Panc1 (cell line): ENCODE results near the gene OXCT1. TPM values are rescaled to one million over a fixed set of nuclear protein-coding genes. Genes with fewer than 3 reads are reported as not detected.
"Not testable (repeated sequence)": the region's sequence is repeated elsewhere in the genome, so short reads cannot be mapped to it uniquely, and the experiment has no call there.

Experiments
- ATAC-seq: fragments of 200-7000 bp; cut with Tn5 transposase; 2 replicates; pipeline ENCODE4 v1.9.1; 2020; ENCODE audit warnings: mild to moderate bottlenecking, moderate library complexity
- BruUV-seq: library from RNA; stranded (reverse); fragments of 400-500 nt; replicated peaks from 2 replicates; lab custom pipeline; 2021; lab: Mats Ljungman, UMichigan
- CTCF ChIA-PET: fragments of 300-600 bp; sonication (Branson Sonifier 250); formaldehyde crosslinking; loops from one replicate; lab custom pipeline; 2022; ENCODE audit warnings: antibody characterized with exemption; lab: Charles Lee
- POLR2A ChIA-PET: fragments of 300-600 bp; sonication (Branson Sonifier 250); formaldehyde crosslinking; loops from one replicate; lab custom pipeline; 2022; ENCODE audit warnings: antibody characterized with exemption; lab: Charles Lee
- DNase-seq: peaks from one replicate; pipeline ENCODE4 v3.0.0-alpha.2; 2010; ENCODE audit warnings: low read depth, low spot score
- H3K27ac ChIP-seq: 2 replicates; pipeline ENCODE4 v1.5.1; 2011; ENCODE audit warnings: mild to moderate bottlenecking, low read length, inconsistent platforms
- H3K27me3 ChIP-seq: fragments of 200-500 bp; sonication (Bioruptor generic); 2 replicates; pipeline ENCODE4 v1.6.0; 2014; ENCODE audit warnings: low read length, inconsistent platforms; ENCODE audit not compliant: control insufficient read depth, insufficient read depth
- H3K36me3 ChIP-seq: fragments of 200-500 bp; sonication (Bioruptor generic); 2 replicates; pipeline ENCODE4 v1.5.1; 2014; ENCODE audit warnings: inconsistent platforms, mild to moderate bottlenecking, low read length, moderate library complexity; ENCODE audit not compliant: control insufficient read depth, insufficient read depth
- H3K4me1 ChIP-seq: 2 replicates; pipeline ENCODE4 v1.5.1; 2011; ENCODE audit warnings: inconsistent platforms, mild to moderate bottlenecking, low read length, moderate library complexity; ENCODE audit not compliant: control insufficient read depth, insufficient read depth
- H3K4me3 ChIP-seq, 2 experiments: 2 replicates each; pipeline ENCODE4 v1.5.1; 2011 to 2012; ENCODE audit warnings: low read depth in 2 of 2, low read length in 2 of 2, mild to moderate bottlenecking in 2 of 2, inconsistent platforms in 1 of 2, moderate library complexity in 1 of 2
- H3K9me3 ChIP-seq: fragments of 200-500 bp; sonication (Bioruptor generic); 2 replicates; pipeline ENCODE4 v1.5.1; 2014; ENCODE audit warnings: low read depth, mild to moderate bottlenecking, inconsistent platforms, low read length, moderate library complexity; ENCODE audit not compliant: control insufficient read depth, insufficient read depth
- POLR2AphosphoS5 ChIP-seq: IDR thresholded peaks from 2 replicates; pipeline ENCODE4 v1.6.1; 2012; ENCODE audit warnings: mild to moderate bottlenecking, low read depth, low read length, moderate library complexity
- SIN3A ChIP-seq: IDR thresholded peaks from 2 replicates; pipeline ENCODE4 v1.6.1; 2012; ENCODE audit warnings: low read depth, mild to moderate bottlenecking, low read length, moderate library complexity, borderline replicate concordance; ENCODE audit not compliant: insufficient read depth
- TCF7L2 ChIP-seq: IDR thresholded peaks from 2 replicates; pipeline ENCODE4 v1.6.1; 2011; ENCODE audit warnings: mild to moderate bottlenecking, low read depth, low read length, inconsistent platforms
- in situ Hi-C: cut with HindIII; loops from 2 replicates; pipeline ENCODE4 v1.10.0; 2016; ENCODE audit warnings: low sequenced_read_pairs, low pct_unique_long_range_greater_than_20kb
- intact Hi-C: fragments of 100-400 bp; cut with micrococcal nuclease; formaldehyde crosslinking; loops from one replicate; pipeline ENCODE4 v1.10.0; 2022; ENCODE audit not compliant: unreplicated experiment
- total RNA-seq: library from RNA; stranded (reverse); gene quantifications from one replicate; pipeline ENCODE4 v1.2.1, GENCODE V29; 2021; ENCODE audit not compliant: unreplicated experiment
- TF ChIP-seq, protein P1 (sequence below): fragments of 450-650 bp; IDR thresholded peaks from 2 replicates; pipeline ENCODE4 v1.5.1; 2017; ENCODE audit warnings: mild to moderate bottlenecking
- TF ChIP-seq, protein P2 (sequence below), 2 experiments: IDR thresholded peaks; 2 replicates each; pipeline ENCODE4 v1.6.1; 2011 to 2012; ENCODE audit warnings: low read depth in 2 of 2, control low read depth in 1 of 2, low read length in 1 of 2, mild to moderate bottlenecking in 1 of 2, moderate library complexity in 1 of 2; ENCODE audit not compliant: insufficient read depth in 1 of 2

Gene OXCT1
- total RNA-seq, 1 experiment from 2014 or later: 10.5 TPM

DNA sequence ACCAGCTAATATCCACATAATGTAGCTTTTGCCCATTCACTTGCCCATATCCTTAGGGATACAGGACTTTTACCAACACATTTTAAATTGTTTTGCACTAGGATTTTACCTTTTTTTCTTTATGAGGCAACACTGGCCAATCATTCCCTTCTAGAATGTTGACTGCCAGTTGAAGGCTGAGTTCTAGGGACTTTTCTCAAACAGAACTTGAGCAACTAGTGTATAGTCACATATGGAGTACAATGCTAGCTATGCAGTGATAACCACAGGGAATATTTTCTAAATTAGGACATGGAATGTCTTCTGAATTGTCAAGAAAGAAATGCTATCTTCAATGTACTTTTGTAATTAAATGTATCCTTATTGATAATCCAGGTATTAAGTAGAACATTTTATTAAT is 133.6 kb downstream of the OXCT1 start:
- Histone ChIP-seq H3K9me3 (no peaks in the 10 kb centered on the region), H3K4me1 (no peaks in the 10 kb centered on the region), H3K27ac (no peak overlapping the region), H3K27me3 (no peaks in the 10 kb centered on the region), H3K36me3 (no peaks in the 10 kb centered on the region), H3K4me3 (no peak overlapping the region)
- ATAC-seq (no peak), DNase-seq (no peak)
- ChIA-PET POLR2A (no interaction called here), CTCF (no interaction called here)
- in situ Hi-C loops: no loop called here
- no peak for TF ChIP-seq POLR2AphosphoS5
- TF ChIP-seq, protein P1, sequence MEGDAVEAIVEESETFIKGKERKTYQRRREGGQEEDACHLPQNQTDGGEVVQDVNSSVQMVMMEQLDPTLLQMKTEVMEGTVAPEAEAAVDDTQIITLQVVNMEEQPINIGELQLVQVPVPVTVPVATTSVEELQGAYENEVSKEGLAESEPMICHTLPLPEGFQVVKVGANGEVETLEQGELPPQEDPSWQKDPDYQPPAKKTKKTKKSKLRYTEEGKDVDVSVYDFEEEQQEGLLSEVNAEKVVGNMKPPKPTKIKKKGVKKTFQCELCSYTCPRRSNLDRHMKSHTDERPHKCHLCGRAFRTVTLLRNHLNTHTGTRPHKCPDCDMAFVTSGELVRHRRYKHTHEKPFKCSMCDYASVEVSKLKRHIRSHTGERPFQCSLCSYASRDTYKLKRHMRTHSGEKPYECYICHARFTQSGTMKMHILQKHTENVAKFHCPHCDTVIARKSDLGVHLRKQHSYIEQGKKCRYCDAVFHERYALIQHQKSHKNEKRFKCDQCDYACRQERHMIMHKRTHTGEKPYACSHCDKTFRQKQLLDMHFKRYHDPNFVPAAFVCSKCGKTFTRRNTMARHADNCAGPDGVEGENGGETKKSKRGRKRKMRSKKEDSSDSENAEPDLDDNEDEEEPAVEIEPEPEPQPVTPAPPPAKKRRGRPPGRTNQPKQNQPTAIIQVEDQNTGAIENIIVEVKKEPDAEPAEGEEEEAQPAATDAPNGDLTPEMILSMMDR: no peak
- no peak for TF ChIP-seq TCF7L2
- TF ChIP-seq, protein P2, sequence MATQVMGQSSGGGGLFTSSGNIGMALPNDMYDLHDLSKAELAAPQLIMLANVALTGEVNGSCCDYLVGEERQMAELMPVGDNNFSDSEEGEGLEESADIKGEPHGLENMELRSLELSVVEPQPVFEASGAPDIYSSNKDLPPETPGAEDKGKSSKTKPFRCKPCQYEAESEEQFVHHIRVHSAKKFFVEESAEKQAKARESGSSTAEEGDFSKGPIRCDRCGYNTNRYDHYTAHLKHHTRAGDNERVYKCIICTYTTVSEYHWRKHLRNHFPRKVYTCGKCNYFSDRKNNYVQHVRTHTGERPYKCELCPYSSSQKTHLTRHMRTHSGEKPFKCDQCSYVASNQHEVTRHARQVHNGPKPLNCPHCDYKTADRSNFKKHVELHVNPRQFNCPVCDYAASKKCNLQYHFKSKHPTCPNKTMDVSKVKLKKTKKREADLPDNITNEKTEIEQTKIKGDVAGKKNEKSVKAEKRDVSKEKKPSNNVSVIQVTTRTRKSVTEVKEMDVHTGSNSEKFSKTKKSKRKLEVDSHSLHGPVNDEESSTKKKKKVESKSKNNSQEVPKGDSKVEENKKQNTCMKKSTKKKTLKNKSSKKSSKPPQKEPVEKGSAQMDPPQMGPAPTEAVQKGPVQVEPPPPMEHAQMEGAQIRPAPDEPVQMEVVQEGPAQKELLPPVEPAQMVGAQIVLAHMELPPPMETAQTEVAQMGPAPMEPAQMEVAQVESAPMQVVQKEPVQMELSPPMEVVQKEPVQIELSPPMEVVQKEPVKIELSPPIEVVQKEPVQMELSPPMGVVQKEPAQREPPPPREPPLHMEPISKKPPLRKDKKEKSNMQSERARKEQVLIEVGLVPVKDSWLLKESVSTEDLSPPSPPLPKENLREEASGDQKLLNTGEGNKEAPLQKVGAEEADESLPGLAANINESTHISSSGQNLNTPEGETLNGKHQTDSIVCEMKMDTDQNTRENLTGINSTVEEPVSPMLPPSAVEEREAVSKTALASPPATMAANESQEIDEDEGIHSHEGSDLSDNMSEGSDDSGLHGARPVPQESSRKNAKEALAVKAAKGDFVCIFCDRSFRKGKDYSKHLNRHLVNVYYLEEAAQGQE (IDR thresholded peaks at IDR 0.05; ENCODE audit: insufficient read depth in 1 of 2, low read depth in 2 of 2, low read length in 1 of 2): no peak
- no peak for TF ChIP-seq SIN3A
- intact Hi-C loops: no loop called here
- BruUV-seq: no TSS peak

DNA sequence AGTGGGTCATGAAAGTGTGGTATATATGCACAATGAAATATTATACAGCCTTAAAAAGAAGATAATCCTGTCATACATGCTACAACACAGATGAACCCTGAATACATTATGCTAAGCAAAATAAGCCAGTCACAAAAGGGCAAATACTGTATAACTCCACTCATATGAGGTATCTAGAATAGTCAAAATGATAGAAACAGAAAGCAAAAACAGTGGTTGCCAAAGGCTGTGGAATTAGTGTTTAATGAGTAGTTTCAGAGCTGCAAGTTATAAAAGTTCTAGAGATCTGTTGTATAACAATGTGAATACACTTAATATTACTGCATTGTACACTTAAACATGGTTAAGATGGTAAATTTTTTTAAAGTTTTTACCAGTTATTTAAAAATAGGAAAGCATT is 135.0 kb downstream of the OXCT1 start:
- no TSS peak for BruUV-seq
- ChIA-PET POLR2A (no interaction called here), CTCF (no interaction called here)
- H3K4me3 ChIP-seq: no peak overlapping the region
- H3K36me3 ChIP-seq: no peaks in the 10 kb centered on the region
- H3K27me3 ChIP-seq: no peaks in the 10 kb centered on the region
- H3K27ac ChIP-seq: no peak overlapping the region
- DNase-seq (no peak), ATAC-seq (no peak)
- H3K4me1 ChIP-seq: no peaks in the 10 kb centered on the region
- TF ChIP-seq, protein P1: no peak
- TF ChIP-seq, protein P2 (IDR thresholded peaks at IDR 0.05; ENCODE audit: insufficient read depth in 1 of 2, low read depth in 2 of 2, low read length in 1 of 2): no peak
- TF ChIP-seq TCF7L2 (no peak), SIN3A (no peak), POLR2AphosphoS5 (no peak)
- intact Hi-C loops (no loop called here), in situ Hi-C loops (no loop called here)
- no peaks in the 10 kb centered on the region for H3K9me3 ChIP-seq

DNA sequence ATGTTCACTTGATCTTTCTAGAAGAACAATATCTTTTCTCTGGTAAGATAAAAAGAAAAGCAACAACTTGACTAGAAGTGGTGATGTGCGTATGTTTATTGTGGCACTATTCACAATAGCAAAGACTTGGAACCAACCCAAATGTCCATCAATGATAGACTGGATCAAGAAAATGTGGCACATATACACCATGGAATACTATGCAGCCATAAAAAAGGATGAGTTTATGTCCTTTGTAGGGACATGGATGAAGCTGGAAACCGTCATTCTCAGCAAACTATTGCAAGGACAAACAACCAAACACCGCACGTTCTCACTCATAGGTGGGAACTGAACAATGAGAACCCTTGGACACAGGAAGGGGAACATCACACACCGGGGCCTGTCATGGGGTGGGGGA is 140.8 kb downstream of the OXCT1 start:
- H3K27ac ChIP-seq, DNase-seq, H3K4me3 ChIP-seq, ATAC-seq, intact Hi-C loops, POLR2A ChIA-PET, H3K9me3 ChIP-seq, H3K27me3 ChIP-seq, in situ Hi-C loops, CTCF ChIA-PET, H3K36me3 ChIP-seq, H3K4me1 ChIP-seq, BruUV-seq: not testable (repeated sequence)
